NCI-H2081 (cell line): ENCODE results near the gene ATG4C.
A peak's percentile ranks its signal among the peaks of the same experiment; 100 is the strongest.
"Not testable (repeated sequence)": the region's sequence is repeated elsewhere in the genome, so short reads cannot be mapped to it uniquely, and the experiment has no call there.

Experiments used
- DNase-seq, 2 experiments: peaks; one replicate each; lab custom pipeline; 2025; lab: John Stamatoyannopoulos, UW

Gene ATG4C

DNA sequence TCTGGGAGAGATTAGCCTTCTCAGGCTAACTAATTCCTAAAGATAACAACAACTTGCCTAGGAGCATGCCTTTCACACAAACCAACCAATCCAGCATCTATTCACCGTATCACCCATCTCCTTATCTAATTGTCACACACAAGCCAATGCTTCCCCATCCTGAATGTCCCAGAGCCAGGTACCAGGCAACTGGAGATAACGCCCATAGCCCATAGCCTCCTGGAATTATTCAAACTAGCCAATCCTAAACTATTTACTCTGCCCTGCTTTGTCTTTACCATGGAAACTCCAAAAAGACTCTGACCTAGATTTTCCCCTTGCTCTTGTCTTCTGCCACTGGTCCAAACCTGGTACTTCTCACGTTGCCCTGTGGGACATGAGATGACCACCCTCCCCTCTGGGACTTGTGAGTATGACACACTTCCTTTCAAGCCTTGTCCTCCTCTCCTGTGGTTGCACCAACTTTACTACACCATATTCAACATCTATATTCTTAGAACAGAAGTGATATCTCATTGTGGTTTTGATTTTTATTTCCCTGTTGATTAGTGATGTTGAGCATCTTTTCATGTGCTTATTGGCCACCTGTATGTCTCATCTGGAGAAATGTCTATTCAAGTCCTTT lies 8.8 kb upstream of the ATG4C start:
- no peak for DNase-seq

DNA sequence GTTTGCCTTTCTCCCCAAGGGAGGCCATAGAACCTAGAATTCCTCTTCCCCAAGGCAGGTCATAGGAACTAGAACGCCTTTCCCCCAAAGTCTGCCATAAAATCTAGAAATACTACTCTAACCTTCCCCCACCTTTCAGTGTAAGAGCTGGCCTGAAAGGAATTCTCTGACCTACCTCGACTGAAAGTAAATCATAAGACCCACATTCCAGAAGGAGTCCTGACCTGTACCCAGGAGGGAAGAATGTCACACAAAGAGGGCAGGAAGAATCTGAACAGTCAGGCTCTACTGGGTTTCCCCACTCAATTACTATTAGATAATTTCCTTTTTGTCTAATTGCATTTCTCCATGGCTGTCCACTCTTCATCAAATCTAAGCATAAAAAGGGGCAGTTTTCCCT lies 5.7 kb upstream of the ATG4C start:
- no peak for DNase-seq

DNA sequence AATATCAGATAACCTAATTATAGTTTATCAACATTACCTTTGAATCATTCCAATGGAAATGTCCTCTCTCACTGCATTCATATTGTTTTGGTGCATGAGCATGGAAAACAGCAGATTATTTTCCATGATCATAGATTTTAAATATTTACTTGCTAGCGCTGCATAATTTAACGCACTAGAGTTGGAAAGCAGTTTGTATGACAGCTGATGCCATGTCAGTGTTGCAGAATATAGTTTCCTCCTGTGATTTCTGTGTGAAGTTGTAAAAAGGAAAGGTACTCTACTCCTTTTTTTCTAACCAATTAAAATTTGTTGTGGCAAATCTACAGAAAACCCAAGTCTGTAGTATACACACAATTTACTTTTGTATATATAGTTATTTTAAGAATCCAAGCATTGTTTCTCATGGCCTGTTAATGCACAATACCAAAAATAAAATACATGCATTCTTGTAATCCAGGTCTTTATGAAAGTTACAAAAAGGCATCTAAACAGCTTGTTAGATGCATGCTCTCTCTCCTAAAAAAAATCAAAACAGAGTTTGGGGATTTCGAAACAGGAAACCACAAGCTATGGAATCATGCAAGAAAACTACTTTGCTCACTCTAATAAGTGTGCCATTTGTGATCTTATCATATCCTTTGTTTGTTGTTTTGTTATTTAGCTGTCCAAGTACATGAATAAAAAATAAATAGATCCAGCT lies 1.9 kb upstream of the ATG4C start:
- no peak for DNase-seq

DNA sequence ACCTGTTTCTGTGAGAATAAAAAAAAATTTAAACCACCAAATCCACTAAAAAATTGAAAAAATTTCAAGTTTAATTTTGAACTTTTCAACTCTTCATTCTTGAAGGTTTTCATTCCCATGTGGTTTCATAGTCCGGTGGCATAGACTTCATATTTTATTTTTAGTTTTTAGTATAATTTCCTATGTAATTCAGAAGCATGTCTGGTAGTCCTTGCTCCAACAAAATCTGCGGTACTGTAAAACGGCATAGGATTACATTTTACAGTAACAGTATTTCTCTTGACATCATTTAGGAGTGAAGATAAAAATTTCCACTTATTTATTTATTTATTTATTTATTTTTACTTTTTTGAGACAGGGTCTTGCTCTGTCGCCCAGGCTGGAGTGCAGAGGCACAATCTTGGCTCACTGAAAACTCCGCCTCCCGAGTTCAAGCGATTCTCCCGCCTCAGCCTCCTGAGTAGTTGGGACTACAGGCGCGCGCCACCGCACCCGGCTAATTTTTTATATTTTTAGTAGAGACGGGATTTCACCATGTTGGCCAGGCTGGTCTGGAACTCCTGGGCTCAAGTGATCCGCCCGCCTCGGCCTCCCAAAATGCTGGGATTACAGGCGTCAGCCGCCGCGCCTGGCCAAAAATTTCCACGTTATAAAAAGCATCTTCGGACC lies 1.3 kb upstream of the ATG4C start:
- not testable (repeated sequence) for DNase-seq

DNA sequence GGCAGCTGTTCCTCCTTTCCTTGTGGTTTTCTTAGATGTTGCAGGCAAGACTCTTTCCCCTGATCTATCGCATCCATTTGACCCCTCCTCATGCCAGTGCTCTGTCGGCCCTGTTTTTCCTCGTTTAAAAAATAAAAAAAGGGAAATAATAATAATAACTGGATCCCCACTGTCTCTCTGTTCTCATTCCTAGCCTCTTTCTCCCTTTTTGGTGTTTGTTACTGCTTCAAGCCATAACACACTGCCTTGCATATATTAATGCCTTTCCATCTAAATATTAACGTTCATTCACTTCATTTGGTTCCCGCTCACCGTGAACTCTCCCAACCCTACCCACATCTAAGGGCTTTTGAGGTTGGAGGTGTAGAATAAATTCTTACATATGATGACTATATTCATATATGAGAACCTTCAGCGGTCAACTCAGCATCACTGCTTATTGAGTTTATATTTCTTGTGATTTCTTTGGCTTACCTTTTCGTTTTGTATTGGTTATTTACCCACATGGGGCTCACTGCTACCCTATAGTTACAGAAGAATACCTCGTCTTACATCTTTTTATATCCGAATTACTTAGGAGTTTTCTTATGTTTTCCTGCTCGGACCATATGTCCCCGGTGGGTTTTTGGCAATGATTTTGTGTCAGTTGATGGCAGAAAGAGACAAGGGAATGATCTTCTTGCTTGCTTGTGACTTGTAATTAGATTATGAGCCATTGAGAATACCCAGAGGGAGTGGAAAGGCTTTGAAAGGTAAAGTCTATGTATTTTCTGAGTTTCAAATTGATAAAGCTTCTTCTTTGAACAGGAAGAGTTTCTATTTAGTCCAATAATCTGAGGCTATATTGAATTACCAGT lies 805 bp downstream of the ATG4C start:
- DNase-seq: peak in 1 of 2 experiments; percentile 16

DNA sequence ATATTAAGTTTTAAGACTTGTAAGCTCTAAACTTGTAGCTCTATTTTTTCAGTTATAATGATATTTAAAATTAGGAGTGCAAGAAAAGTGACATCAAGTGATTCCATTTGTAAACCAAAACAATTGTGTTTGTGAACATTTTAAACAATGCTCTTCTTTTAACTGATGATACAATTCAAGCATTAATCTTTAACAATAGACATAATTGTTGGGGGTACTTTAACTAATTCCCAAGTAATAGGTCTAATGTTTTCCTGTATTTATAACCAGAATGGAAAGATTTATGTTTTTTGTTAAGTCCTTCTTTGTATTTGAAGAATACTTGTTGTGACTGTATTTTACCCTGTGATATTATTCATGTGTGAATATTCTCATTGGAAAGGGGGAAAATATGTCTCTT lies 6.8 kb downstream of the ATG4C start:
- no peak for DNase-seq

DNA sequence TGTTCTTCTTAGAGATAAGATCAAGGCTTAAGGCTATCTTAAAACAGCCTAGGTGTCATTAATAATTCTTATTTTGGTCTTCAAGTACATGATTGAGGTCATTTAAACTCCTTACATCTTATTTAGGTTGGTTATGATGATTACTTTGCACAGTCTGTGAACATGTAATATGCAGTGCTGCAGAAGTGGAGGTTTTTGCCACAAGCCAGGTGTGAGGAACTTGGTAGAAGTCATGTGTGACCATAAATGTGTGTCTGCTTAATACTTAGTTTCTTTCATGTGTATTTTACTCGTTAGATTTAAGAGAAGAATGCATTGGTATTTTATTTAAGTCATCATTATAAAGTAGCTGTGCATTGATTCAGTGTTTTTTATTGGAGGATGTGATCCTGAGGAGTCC lies 10.1 kb downstream of the ATG4C start:
- no peak for DNase-seq

DNA sequence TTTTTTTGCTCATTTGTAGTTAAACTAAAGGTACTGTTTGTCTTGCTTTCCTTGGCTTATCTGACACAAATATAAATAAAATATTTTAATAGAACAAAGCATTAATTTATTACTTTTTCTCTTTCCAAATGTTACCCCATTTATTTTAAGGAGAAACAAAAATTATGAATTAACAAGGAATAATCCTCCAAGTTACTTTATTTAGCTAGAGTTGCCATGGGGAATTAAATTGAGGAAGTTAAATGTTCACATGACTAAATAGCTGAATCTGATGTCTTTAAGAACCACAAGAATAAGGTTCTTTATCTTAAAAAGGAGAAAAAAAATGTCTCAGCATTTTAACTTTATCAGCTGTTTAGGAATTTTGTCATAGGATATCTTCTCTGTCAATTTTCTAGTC lies 12.3 kb downstream of the ATG4C start:
- DNase-seq: no peak

DNA sequence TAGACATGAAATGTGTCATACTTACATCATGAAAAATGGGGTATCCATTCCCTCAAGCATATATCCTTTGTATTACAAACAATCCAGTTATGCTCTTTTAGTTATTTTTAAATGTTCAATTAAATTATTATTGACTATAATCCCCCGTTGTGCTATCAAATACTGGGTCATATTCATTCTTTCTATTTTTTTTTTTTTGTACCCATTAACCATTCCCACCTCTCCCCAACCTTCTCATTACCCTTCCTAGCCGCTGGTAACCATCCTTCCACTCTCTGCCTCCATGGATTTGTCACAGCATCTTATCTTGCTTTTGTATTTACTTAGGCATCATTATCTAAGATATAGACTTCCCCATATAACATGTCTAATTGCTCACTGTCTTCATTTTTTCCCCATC lies 15.8 kb downstream of the ATG4C start:
- DNase-seq: no peak

DNA sequence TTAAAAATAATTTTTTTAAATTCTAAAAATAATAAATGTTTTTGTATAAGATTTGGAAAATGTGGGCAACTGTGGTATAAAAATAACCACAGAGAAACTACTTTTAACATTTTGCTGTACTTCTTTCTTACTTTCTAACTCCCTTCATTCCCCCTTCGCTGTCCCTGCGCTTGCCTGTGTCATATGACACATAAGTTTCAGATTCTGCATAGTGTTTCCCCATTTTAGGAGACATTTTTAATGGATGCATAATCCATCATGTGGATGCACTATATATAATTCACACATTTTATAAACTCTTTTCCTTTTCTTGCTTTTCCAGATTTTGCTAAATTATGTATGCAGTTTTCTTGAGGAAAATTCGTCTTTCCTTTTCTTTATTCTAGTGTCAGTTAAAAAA lies 16.3 kb downstream of the ATG4C start:
- no peak for DNase-seq

DNA sequence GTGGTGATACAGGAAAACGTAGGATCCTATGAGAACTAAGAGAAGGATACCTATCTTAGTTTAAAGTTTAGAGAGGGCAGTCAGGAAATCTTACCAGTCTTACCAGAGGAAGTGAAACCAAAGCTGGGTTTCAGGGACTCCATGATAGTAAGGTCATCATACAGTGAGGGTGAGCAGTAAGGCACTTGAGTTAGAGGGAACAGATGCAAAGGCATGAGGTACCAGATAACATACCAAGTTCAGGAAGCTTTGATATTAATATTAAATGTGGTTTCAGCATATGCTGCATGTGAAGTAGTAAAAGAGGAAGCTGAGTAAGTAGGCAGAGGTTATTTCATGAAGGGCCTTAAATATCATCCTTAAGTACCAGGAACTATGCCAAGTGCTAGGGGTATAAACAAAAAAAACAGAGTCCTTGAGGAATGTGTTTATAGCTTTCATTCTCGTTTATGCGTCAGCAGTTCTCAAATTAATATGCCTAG lies 16.9 kb downstream of the ATG4C start:
- no peak for DNase-seq

DNA sequence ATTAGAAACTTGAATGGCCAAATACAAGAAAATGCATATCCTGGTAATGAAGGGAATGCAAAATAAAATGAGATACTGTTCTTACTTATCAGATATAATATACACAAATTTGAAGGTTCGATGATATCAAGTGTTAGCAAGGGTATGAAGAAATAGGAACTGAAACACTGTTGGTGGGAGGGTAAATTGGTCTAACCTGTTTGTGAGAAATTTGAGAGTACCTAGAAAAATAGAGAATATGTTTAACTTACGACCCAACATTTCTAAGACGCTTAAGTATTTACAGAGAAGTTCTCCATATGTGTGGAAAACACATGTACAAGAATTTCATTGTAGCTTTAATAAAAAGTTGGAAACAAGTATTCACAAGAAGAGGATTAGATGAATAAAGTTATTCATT lies 25.9 kb downstream of the ATG4C start:
- DNase-seq: no peak

DNA sequence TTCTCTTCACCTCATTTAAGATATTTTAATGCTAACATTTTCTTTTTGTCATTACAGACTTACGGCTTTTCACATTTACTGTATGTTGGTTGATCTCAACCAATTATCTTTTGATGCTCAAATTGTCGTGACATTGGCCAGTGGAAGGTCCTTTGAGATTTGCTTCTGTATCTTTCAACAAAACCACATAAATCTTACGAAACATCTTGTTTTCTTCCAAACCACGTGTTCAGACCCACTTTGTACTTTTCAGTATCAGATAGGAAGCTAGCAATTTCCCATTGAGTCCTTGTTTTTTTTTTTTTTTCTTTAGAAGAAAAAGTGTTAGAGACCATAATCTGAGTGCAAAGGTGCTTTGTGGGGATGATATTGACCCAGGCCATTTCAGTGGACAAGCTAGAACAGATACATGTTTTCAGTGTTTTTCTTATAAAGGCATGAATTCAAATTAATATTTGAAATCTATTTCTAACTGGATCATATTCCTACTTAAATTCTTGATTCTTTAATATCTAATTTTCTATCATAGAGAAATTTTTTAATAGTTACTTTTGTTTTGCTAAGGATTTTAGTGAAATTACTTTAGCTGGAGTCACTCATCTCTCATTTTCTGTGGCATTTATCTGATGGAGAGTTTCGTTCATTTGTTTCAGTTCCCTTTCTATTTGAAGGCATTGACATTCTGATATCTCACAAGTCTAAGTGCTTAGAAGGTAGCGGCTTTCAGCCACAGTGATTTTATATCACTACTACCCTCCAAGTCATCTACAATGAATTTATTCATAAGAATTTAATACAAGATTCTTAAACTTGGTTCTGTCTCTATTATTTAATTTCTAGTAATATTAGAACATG lies 26.7 kb downstream of the ATG4C start:
- DNase-seq: no peak

DNA sequence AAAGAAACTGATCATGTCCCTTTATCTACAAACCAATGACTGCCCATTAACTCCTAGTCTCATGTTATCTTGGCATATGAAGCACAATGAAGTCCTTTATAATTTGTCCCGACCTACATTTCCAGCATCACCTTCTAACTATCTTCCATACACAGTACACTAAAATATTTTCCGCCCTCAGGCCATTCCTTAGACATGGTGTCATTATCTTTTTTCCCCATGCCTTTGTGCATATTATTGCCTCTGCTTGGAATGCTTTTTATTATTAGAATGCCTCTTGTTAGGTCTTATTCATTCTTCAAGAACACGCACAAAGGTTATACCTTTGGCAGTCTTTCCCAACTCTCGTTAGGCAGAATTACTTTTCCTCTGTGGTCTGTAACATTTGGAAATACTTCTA lies 39.6 kb downstream of the ATG4C start:
- DNase-seq: no peak

DNA sequence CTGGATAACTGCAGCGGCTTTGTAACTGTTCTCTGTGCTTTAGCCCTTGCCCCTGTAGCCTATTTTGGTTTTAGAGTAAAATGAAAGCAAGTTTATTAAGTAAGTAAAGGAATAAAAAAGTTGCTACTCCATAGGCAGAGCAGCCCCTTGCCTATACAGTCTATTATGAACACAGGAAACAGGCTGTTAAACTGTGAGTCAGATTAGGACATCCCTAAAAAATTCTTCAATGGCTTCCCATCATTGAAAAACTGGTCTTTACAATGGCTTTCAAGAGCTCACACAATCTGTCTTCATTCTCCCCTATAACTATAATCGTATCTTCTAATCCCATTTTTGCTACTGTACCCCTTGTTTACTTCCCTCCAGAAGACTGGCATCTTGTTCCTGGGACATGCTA lies 43.0 kb downstream of the ATG4C start:
- no peak for DNase-seq

DNA sequence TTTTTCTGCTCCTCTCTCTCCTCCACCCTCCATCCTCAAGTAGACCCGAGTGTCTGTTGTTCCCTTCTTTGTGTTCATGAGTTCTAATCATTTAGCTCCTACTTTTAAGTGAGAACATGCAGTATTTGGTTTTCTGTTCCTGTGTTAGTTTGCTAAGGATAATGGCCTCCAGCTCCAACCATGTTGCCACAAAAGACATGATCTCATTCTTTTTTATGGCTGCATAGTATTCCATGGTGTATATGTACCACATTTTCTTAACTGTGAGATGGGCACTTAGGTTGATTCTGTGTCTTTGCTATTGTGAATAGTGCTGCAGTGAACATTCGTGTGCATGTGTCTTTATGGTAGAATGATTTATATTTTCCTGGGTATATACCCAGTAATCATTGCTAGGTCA lies 43.9 kb downstream of the ATG4C start:
- not testable (repeated sequence) for DNase-seq

DNA sequence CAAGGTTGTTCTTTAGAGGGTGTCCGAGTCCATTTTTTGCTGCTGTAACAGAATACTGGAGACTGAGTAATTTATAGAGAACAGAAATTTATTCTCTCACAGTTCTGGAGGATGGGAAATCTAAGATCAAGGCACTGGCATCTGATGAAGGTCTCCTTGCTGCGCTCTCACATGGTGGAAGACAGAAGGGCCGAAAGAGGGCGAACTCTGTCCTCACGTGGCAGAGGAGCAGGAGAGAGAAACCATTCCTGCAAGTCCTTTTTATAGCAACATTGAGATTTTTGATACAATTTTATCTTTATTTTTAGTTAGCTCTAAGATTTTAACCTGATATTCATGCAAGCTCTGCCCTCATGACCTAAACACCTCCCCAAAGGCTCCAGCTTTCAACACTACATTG lies 48.3 kb downstream of the ATG4C start:
- DNase-seq: no peak

DNA sequence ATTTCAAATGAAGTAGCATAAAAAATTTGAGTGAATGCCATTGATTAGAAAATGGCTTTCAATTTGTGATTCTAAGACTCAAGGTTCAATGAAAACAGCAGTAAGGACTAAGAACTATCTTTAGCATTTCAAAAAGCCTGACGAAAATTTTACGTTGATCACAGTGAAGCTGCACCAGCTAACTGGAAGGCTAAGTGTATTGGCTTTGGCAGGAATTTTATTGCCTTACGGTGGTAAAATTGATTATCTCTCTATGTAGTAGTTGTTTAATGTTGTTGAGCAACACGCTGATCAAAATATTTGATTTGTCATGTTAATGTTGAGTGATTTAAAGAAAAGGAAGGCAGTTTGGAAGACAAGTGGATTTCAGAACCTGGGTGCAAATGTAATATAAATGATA lies 49.6 kb downstream of the ATG4C start:
- no peak for DNase-seq

DNA sequence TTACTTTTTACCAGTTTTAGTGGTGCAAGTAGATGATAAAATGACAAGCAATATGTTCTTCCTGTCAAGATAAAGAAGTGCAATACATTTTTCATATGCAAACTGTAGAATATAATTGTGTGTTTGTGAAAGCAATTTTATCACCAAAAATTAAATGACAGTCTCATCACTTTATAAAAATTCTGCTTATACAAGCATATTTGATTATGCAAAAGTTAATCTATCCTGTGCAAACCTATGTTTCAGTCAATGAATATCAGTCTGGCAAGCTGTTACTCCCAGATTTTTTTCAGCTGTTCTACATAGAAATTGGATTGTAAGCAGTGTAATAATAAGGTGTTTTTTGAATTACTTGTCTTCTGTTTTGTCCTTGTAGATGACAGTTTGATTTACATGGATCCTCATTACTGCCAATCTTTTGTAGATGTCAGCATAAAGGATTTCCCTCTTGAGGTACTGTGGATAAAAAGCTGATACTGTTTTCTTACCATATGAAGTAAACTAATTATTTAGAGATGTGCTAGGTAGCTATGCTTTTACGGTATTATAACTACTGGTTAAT lies 50.5 kb downstream of the ATG4C start:
- no peak for DNase-seq

DNA sequence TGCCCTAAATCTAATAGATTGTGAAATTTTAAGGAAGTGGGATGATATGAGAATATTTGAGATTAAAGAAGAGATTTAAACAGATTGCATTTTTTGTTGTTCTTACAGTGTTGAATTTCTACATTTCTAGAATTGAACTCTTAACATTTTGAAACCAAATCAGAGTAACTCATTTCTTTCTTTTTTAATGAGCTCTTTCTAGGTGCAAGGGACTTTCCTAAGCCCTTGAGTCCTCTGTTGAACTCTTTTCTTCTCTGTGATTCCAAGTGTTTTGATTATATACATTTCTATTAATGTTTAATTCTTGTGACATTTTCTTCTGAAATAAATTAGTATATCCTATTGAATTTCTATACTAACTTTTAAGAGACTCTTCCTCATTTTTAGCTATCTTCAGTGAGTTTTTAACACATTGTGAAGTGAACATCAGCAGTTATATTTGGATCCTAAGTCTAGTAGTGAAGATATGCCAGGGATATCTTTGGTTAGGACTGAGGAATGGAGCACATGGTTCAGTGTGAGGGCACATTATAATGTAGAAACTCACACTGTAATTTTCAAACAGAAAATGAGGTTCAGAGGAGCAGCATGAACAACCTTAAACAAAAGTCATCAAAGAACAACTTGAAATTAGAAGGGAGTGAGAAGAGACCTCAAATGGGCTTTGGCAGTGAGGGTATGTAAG lies 53.1 kb downstream of the ATG4C start:
- no peak for DNase-seq

DNA sequence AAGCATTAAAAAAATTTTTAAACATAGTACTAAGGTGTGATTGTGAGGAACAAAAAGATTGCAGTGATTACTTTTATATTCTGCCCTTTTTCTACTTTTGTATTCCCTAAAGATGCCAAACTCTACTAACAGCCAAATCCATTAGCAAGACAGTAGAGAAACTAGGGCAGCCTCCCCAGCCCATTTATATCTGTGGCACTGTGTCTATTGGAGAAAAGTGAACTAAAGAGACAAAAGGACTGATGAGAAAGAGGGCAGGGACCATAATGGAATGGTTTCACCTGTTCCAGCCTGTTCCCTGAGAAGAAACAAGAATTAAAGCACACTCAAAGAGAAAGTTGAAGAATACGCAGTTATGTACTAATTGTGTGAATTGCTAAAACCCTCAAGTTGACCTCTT lies 56.6 kb downstream of the ATG4C start:
- DNase-seq: no peak
